ENCODE data around the gene TMEM129.

Gene TMEM129
- 27.2 to 54.8 reads per million in 2 experiments for total RNA-seq

GRCh38 chr4:1721003-1721665 is at the start of gene TMEM129, which contains the start of gene TACC3:
Gene TMEM129 (minus strand): TSS chr4:1721323. CDS start chr4:1720837, 486 bp downstream.
Gene TACC3 (plus strand): TSS chr4:1721521. CDS start chr4:1723422, 1,901 bp downstream.
- peak; percentile 93 for DNase-seq (ENCODE audit: low read depth)

GRCh38 chr4:1770791-1771231 is 49.7 kb upstream of the TMEM129 start:
- DNase-seq (ENCODE audit: low read depth), result no peak

DNA sequence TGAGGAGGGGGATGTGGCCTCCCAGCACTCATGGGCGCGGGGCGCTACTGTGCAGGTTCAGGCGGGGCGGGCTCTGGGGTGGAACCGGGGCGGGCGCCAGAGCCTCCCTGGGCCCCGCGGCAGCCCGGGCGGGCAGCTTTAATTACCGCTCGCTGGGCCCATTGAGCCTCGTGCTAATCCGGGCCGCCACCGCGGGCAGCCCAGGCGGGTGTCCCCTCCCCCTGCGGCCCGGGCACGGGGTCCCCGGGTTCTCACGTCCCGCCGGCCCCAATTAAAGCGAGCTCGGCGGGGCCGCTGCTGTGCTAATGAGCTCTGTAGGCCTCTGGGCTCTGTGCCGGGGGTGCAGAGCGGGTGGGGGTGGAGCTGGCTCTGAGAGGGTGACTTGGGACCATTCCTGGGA is 49.1 kb upstream of the TMEM129 start:
- no peak for DNase-seq (ENCODE audit: low read depth)

DNA sequence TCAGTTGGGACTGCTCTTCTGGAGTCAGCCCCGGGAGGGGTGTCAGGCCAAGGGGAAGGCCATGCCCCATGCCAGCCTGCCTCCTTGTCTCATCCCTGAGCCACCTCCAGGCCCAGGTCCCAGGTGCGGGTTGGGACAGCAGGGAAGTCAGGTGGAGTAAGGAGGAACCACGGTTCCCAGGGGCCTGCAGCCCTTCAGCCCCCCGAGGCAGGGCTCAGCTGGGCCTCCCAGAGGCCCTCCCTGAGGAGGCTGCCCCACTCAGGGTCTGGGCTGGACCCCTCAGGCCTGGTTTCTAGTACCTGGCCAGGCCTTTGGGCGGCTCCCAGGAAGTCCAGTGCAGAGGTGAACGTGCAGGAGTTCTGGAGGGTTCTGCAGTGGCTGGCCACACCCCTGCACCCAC is 48.6 kb upstream of the TMEM129 start:
- no peak for DNase-seq (ENCODE audit: low read depth)

- no peak for DNase-seq (ENCODE audit: low read depth)
These were observed 47.4 kb upstream of the TMEM129 start for GRCh38 chr4:1768367-1769034.

GRCh38 chr4:1767770-1768366 is 46.7 kb upstream of the TMEM129 start:
- no peak for DNase-seq (ENCODE audit: low read depth)

DNA sequence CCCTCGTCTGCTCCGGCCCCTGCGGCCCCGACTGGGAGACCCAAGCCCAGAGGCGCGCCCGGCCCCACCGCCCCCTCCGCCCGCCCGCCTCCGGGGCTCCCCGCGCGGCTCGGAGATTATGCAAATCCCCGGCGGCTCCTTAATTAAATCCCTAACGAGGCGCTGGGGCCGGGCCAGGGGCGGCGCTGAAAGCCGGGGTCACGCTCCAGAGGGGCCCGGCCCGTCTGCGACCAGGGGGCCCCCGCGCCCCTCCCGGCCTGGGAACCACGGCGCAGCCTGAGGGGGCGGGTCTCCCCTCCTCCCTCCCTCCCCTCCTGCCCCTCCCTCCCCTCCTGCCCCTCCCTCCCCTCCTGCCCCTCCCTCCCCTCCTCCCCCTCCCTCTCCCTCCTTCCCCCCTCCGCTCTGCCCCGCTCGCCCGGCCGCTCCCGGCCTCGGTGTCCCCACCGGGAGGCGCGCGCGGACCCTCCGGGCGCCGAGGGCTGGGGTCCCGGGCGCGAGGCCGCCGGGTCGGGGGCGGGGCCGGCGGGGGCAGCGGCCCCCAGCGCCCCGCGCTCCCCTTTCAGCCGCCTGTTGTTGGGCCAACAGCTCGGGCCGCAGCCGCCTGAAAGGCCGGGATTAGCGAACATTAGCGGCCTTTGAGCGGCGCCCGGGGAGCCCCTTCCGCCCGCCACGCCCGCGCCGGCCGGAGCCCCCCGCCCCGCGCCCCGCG is 46.1 kb upstream of the TMEM129 start:
- DNase-seq (ENCODE audit: low read depth), result no peak

DNA sequence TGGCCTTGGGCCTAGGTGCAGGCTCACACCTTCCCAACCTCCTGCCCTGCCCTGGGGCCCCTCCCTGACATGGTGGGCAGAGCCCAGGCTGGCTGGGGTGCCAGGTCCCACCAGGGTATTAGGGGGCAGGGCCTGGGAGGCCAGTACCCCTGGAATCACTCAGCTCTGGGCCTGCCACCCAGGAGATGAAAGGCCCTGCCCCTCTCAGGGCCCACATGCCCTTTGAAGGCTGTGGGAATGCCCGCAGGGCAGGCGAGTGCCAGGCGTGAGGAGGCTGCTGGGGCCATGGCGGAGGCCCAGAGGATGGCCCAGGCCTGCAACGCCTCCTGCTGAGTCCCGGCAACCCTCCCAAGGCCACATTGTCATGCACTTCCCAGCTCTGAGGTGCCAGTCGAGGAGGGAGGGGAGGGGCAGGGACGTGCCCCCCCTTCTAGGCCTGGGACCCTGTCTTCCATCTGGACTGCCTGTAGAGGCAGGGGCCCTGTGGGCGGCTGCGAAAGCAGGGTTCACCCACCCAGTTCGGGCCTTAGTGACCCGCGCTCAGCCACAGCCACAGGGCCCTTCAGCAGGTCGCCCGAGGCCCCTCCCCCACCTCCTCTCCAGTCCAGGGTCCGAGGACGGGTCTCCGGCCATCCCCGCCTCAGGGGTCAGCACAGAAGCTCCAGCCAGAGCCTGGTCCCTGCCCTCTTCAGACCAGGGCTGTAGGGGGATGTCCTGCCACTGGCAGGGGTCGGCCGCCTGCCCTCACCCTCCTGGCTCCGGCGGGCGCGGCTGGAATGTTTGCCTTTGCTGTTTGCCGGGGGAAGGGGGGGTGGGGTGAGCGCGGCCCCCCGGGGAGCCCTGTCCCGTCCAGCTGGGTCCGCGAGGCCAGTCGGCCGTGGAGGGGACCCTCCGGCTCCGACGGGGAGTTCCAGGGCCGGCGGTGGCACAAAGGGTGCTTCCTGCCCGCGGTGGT is 45.3 kb upstream of the TMEM129 start:
- DNase-seq (ENCODE audit: low read depth), result no peak

- no peak for DNase-seq (ENCODE audit: low read depth)
These were observed 44.4 kb upstream of the TMEM129 start for GRCh38 chr4:1765409-1766072.

- DNase-seq (ENCODE audit: low read depth), result no peak
These were observed 43.5 kb upstream of the TMEM129 start for GRCh38 chr4:1764670-1765069.

- no peak for DNase-seq (ENCODE audit: low read depth)
These were observed 42.5 kb upstream of the TMEM129 start for GRCh38 chr4:1763550-1764080.

- no peak for DNase-seq (ENCODE audit: low read depth)
These were observed 42.0 kb upstream of the TMEM129 start for GRCh38 chr4:1763070-1763549.

DNA sequence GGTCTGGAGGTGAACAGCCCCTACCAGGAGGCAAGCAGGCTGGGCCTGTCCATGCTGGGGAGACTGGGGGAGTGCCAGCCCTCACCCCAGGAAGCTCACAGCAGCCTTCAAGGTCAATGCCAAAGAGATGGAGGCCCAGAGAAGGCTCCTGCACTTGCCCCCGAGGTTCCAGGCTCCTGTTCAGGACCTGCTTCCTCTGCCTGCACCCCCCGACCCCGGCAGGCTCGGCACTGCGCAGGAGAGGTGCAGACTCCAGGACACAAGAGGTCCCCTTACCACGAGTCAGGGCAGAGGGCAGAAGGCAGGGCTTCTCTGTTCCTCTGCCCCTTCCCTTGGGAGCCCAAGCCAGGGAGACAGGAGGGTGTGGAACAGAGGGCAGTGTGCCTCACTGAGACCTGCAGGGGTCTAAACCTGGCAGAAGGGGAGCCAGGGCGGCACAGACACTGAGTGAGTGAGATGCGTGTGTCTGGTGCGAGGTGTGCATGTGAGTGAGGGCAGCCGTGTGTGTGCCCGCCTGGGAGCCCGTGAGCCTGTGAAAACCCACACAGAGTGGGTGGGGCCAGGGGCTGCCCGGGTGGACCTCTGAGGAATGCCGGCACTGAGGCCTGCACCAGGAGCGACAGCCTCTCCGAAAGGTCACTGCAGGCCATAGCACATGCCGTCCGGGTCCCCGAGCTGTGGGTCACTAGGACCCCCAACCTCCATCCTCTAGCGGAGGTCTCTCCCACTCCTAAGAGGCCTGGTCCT is 41.3 kb upstream of the TMEM129 start:
- DNase-seq (ENCODE audit: low read depth), result no peak

DNA sequence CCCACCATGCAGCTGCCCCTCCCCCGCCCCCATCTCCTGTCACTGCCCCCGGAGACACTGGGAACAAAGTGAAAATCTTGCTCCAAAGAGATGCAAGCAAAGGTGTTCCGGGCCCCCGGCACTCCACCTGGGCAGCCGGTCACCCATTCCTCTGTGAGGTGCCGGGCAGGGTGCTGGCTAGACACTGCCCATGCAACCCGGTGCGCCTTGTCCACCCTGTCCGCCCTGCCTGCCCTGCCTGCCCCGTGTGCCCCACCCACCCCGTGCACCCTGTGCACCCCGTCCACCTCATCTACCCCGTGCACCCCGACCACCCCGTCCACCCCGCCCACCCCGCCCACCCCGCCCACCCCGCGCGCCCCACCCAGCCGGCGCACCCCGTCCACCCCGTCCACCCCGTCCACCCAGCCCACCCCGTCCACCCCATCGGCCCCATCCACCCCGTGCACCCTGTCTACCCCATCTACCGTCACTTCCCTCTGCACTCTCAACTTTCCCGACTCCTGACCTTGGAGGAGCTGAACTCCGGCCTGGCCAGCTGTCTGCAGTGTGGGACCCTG is 40.1 kb upstream of the TMEM129 start:
- no peak for DNase-seq (ENCODE audit: low read depth)

DNA sequence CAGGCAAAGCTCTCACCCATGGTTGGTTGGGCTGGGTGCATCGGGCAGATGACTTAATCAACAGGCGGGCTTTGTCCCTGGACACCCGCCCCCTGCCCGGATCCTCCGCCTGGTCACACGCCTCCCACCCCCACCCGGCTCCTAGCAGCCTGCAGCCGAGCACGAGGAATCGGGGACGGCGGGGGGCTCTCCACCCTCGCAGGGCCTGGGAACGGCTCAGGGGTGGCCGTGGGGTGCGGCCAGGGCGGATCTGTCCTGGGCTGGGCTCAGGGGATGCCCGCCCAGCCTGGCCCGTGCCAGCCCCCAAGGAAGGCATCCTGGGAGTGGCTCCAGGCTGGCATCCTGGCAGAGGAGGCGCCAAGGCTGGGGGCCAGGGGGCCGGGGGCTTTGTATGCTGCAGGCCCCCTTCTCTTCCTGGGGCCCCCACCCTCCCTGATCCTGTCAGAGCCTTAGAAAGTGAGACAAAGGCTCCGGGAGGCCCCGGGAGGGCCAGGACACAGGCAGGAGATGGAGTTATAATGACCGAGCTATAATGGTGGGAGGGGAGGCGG is 39.5 kb upstream of the TMEM129 start:
- no peak for DNase-seq (ENCODE audit: low read depth)

DNA sequence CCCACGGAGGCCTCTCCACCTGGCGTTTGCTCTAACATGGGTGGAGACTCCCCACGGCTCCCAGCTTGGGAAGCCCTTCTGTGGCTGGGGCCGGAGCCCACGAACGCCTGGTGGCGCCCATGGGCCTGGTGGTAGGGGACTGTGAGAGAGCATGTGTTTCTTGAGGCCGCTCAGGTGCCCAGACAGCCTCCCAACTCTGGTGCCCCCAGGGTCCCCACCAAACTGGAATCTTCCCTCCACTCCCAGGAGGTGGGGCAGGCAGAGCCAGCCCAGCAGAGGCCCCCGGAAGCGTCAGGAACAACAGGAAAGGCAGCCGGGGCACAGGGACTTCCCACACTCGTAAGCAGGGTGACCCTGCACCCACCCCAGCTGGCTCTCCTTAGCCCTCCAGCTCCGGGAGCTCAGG is 38.7 kb upstream of the TMEM129 start:
- no peak for DNase-seq (ENCODE audit: low read depth)

- DNase-seq (ENCODE audit: low read depth), result no peak
These were observed 38.2 kb upstream of the TMEM129 start for GRCh38 chr4:1759170-1759817.

Data from T follicular helper cell (primary cell).